ENCODE data around the gene ATE1. TPM values are rescaled to one million over a fixed set of nuclear protein-coding genes. Genes with fewer than 3 reads are reported as not detected.

The ATE1 gene
- total and polyA plus RNA-seq, 10 of the 15 experiments (the other 5 are each of a cell fraction or from before 2014, with no cell fraction given), result 4.3 to 22.7 (median 15.9) TPM

DNA sequence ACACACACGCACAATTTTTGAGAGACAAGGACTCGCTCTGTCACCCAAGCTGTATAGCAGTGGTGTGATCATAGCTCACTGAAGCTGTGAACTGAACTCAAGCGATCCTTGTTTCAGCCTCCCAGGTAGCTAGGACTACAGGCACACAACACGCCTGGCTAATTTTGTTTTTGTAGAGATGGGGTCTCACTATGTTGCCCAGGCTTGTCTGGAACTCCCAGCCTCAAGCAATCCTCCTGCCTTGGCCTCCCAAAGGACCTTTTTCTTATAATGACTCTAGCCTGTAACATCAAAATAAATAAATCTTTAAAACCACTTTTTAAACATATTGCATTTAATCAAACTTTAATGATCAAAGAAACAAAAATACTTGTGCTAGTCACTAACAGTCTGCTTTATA lies 188.7 kb downstream of the ATE1 start:
- BruUV-seq (replicated peaks), result no TSS peak
- Histone ChIP-seq H3K79me2 (ENCODE audit: control insufficient read depth, insufficient read depth, low read length) (no peaks in the 10 kb centered on the region), H3K4me3 (no peak overlapping the region), H3K36me3 (ENCODE audit: control insufficient read depth in 2 of 2, insufficient read depth in 2 of 2, low read length in 1 of 2) (no peaks in the 10 kb centered on the region), H2AFZ (ENCODE audit: control insufficient read depth, low read depth, low read length) (no peak overlapping the region), H4K20me1 (ENCODE audit: control insufficient read depth, insufficient read depth) (no peaks in the 10 kb centered on the region), H3K9ac (ENCODE audit: control insufficient read depth, insufficient read depth, low read length) (no peak overlapping the region), H3K9me3 (replicated peaks; ENCODE audit: control insufficient read depth, insufficient read depth, low read length) (no peaks in the 10 kb centered on the region), H3K27ac (ENCODE audit: control insufficient read depth, insufficient read depth) (no peak overlapping the region), H3K4me1 (ENCODE audit: control insufficient read depth, insufficient read depth, low read length) (no peaks in the 10 kb centered on the region), H3K4me2 (ENCODE audit: control insufficient read depth, insufficient read depth) (no peak overlapping the region), H3K27me3 (replicated peaks in 1 of 2; ENCODE audit: control insufficient read depth in 2 of 2, insufficient read depth in 2 of 2, low read length in 1 of 2) (peaks cover 0 to 4% of the 10 kb centered on the region in 2 experiments; a peak in 1 of 4 replicates)
- ChIA-PET CTCF (interaction anchor here (1.0 to 3.7 kb wide), 2 partner anchors 148 to 161 kb away, joined by 3 to 20 read pairs; no protein-coding TSS in a partner anchor), SMC1A (ENCODE audit: uncharacterized antibody, unreplicated experiment) (interaction anchor here (1.0 to 2.3 kb wide), 4 partner anchors 10 to 162 kb away, joined by 3 to 6 read pairs (median 3); no protein-coding TSS in a partner anchor), RAD21 (ENCODE audit: unreplicated experiment) (no interaction called here), POLR2A (no interaction called here)
- 96% methylated on average over 4 of the region's 4 CpGs for WGBS (ENCODE audit: insufficient coverage, insufficient replicate concordance, low lambda C conversion rate, missing lambda C conversion rate)
- intact Hi-C loops (cut with micrococcal nuclease; ENCODE audit: unreplicated experiment) (no loop called here), in situ Hi-C loops (cut with MboI) (no loop called here)
- ATAC-seq (no peak), FAIRE-seq (no peak), DNase-seq (ENCODE audit: low read depth, low spot score) (no peak)
- TF ChIP-seq, protein P1, sequence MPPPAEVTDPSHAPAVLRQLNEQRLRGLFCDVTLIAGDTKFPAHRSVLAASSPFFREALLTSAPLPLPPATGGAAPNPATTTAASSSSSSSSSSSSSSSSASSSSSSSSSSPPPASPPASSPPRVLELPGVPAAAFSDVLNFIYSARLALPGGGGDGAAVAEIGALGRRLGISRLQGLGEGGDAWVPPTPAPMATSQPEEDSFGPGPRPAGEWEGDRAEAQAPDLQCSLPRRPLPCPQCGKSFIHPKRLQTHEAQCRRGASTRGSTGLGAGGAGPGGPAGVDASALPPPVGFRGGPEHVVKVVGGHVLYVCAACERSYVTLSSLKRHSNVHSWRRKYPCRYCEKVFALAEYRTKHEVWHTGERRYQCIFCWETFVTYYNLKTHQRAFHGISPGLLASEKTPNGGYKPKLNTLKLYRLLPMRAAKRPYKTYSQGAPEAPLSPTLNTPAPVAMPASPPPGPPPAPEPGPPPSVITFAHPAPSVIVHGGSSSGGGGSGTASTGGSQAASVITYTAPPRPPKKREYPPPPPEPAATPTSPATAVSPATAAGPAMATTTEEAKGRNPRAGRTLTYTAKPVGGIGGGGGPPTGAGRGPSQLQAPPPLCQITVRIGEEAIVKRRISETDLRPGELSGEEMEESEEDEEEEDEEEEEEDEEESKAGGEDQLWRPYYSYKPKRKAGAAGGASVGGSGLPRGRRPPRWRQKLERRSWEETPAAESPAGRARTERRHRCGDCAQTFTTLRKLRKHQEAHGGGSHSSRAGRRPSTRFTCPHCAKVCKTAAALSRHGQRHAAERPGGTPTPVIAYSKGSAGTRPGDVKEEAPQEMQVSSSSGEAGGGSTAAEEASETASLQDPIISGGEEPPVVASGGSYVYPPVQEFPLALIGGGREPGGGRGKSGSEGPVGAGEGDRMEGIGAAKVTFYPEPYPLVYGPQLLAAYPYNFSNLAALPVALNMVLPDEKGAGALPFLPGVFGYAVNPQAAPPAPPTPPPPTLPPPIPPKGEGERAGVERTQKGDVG (CRISPR knock-in tag; IDR thresholded peaks at IDR 0.05), result no peak
- TF ChIP-seq BRCA1 (IDR thresholded peaks at IDR 0.05; ENCODE audit: low read depth, low read length) (no peak), GATAD2B (conservative IDR thresholded peaks at IDR 0.05; ENCODE audit: low read depth) (no peak), SMARCA5 (IDR thresholded peaks at IDR 0.05) (no peak), TBL1XR1 (IDR thresholded peaks at IDR 0.05; ENCODE audit: low read depth, low read length) (no peak)

Data from GM12878 (cell line).